ENCODE results near the gene CD81. TPM values are rescaled to one million over a fixed set of nuclear protein-coding genes. Genes with fewer than 3 reads are reported as not detected.

Gene CD81
- total RNA-seq, 1 experiment from 2014 or later: 296 TPM

GRCh38 chr11:2328656-2329354 lies 48.3 kb upstream of the CD81 start:
- Histone ChIP-seq H3K36me3 (ENCODE audit: control insufficient read depth in 1 of 2, insufficient read depth in 2 of 2, low read length in 2 of 2) (no peaks in the 10 kb centered on the region), H3K4me3 (replicated peaks in 1 of 2; ENCODE audit: low read depth in 1 of 2, low read length in 2 of 2) (no peak overlapping the region), H3K27ac (ENCODE audit: low read depth, low read length) (no peak overlapping the region), H3K9me3 (ENCODE audit: control insufficient read depth in 1 of 2, insufficient read depth in 1 of 2, low read depth in 1 of 2, low read length in 2 of 2) (peaks cover 0 to 4% of the 10 kb centered on the region in 2 experiments; a peak in 1 of 4 replicates), H4K20me1 (ENCODE audit: insufficient read depth) (no peaks in the 10 kb centered on the region), H3K9ac (ENCODE audit: low read length) (no peak overlapping the region), H3K4me1 (ENCODE audit: control insufficient read depth in 1 of 2, insufficient read depth in 2 of 2, low read length in 2 of 2) (peaks cover 0 to 6% of the 10 kb centered on the region in 2 experiments; a peak in 2 of 4 replicates), H3K9me2 (ENCODE audit: insufficient read depth) (no peaks in the 10 kb centered on the region), H2AFZ (ENCODE audit: low read depth, low read length, poor library complexity, severe bottlenecking) (no peak overlapping the region), H3K4me2 (ENCODE audit: low read length) (no peak overlapping the region), H3K79me2 (ENCODE audit: insufficient read depth, low read length) (no peaks in the 10 kb centered on the region), H3K27me3 (ENCODE audit: insufficient read depth, low read length) (no peaks in the 10 kb centered on the region)
- POLR2A ChIA-PET: no interaction called here
- CTCF ChIA-PET: no interaction called here
- no TSS peak for BruUV-seq (replicated peaks)
- intact Hi-C loops (cut with micrococcal nuclease): no loop called here
- no peak for ATAC-seq
- RAD21 ChIA-PET (ENCODE audit: low non-redundant PET in 1 of 2, low total read pairs in 2 of 2, uncharacterized antibody in 2 of 2, unreplicated experiment in 2 of 2): no interaction called here
- no peak for DNase-seq (ENCODE audit: low read depth, low spot score)
- TF ChIP-seq ATF3 (IDR thresholded peaks at IDR 0.05) (no peak), REST (IDR thresholded peaks at IDR 0.05; ENCODE audit: low read depth) (no peak), RAD21 (IDR thresholded peaks at IDR 0.05; ENCODE audit: low read depth) (no peak), MAX (IDR thresholded peaks at IDR 0.05) (no peak), ZBTB33 (IDR thresholded peaks at IDR 0.05; ENCODE audit: extremely low read depth, insufficient replicate concordance, low read length) (no peak), ZNF274 (IDR thresholded peaks at IDR 0.05; ENCODE audit: low read depth, low read length) (no peak), CTCF (IDR thresholded peaks at IDR 0.05 in 2 of 3, conservative IDR thresholded peaks at IDR 0.05 in 1 of 3; ENCODE audit: borderline replicate concordance in 1 of 3, insufficient read depth in 1 of 3, low read depth in 2 of 3, low read length in 2 of 3) (no peak), POLR2A (IDR thresholded peaks at IDR 0.05; ENCODE audit: borderline replicate concordance, extremely low read depth, insufficient read depth, insufficient read length) (no peak), EZH2 (IDR thresholded peaks at IDR 0.05) (no peak), EGR1 (IDR thresholded peaks at IDR 0.05; ENCODE audit: low read depth) (no peak), EZH2phosphoT487 (IDR thresholded peaks at IDR 0.05; ENCODE audit: borderline replicate concordance) (no peak), TCF7L2 (IDR thresholded peaks at IDR 0.05; ENCODE audit: borderline replicate concordance, extremely low read depth, insufficient read depth, insufficient read length) (no peak), CEBPB (IDR thresholded peaks at IDR 0.05; ENCODE audit: low read depth) (no peak), POLR2AphosphoS5 (IDR thresholded peaks at IDR 0.05; ENCODE audit: low read depth, low read length) (no peak), CBX3 (IDR thresholded peaks at IDR 0.05; ENCODE audit: low read depth) (no peak), FOSL1 (IDR thresholded peaks at IDR 0.05; ENCODE audit: low read depth) (no peak), ELF1 (IDR thresholded peaks at IDR 0.05; ENCODE audit: borderline replicate concordance, low read depth) (no peak)

Data from HCT116 (cell line).